ENCODE results near the gene KRTAP10-1.

The KRTAP10-1 gene

GRCh38 chr21:44548922-44549321, 8.9 kb upstream of the KRTAP10-1 start:
- DNase-seq (ENCODE audit: low read depth), result no peak

- DNase-seq (ENCODE audit: low read depth), result no peak
Observed at GRCh38 chr21:44548381-44548780, 8.4 kb upstream of the KRTAP10-1 start.

- DNase-seq (ENCODE audit: low read depth), result no peak
Observed at GRCh38 chr21:44547656-44548331, 7.8 kb upstream of the KRTAP10-1 start.

GRCh38 chr21:44544566-44544965, 4.6 kb upstream of the KRTAP10-1 start:
- DNase-seq (ENCODE audit: low read depth), result no peak

GRCh38 chr21:44542716-44543115, 2.7 kb upstream of the KRTAP10-1 start:
- DNase-seq (ENCODE audit: low read depth), result no peak

- DNase-seq (ENCODE audit: low read depth), result no peak
Observed at GRCh38 chr21:44540741-44541288, 820 bp upstream of the KRTAP10-1 start.

- no peak for DNase-seq (ENCODE audit: low read depth)
Observed at GRCh38 chr21:44539046-44539445, 949 bp downstream of the KRTAP10-1 start.

- DNase-seq (ENCODE audit: low read depth), result no peak
Observed at GRCh38 chr21:44537930-44538911, 1.8 kb downstream of the KRTAP10-1 start.

- DNase-seq (ENCODE audit: low read depth), result no peak
Observed at GRCh38 chr21:44535963-44536362, 4.0 kb downstream of the KRTAP10-1 start.

GRCh38 chr21:44534688-44535087, 5.3 kb downstream of the KRTAP10-1 start:
- DNase-seq (ENCODE audit: low read depth), result no peak

GRCh38 chr21:44533891-44534627, 5.9 kb downstream of the KRTAP10-1 start:
- no peak for DNase-seq (ENCODE audit: low read depth)

GRCh38 chr21:44533121-44533890, 6.7 kb downstream of the KRTAP10-1 start:
- no peak for DNase-seq (ENCODE audit: low read depth)

GRCh38 chr21:44532712-44533111, 7.3 kb downstream of the KRTAP10-1 start:
- no peak for DNase-seq (ENCODE audit: low read depth)

- no peak for DNase-seq (ENCODE audit: low read depth)
Observed at GRCh38 chr21:44531606-44532564, 8.1 kb downstream of the KRTAP10-1 start.

- DNase-seq (ENCODE audit: low read depth), result no peak
Observed at GRCh38 chr21:44530903-44531605, 8.9 kb downstream of the KRTAP10-1 start.

GRCh38 chr21:44530221-44530902, 9.6 kb downstream of the KRTAP10-1 start:
- DNase-seq (ENCODE audit: low read depth), result no peak

- DNase-seq (ENCODE audit: low read depth), result no peak
Observed at GRCh38 chr21:44529503-44530125, 10.4 kb downstream of the KRTAP10-1 start.

GRCh38 chr21:44529011-44529421, 11.0 kb downstream of the KRTAP10-1 start:
- DNase-seq (ENCODE audit: low read depth), result no peak

GRCh38 chr21:44528634-44528995, 11.4 kb downstream of the KRTAP10-1 start:
- DNase-seq (ENCODE audit: low read depth), result no peak
